ENCODE results near the gene RIPK3. TPM values are rescaled to one million over a fixed set of nuclear protein-coding genes. Genes with fewer than 3 reads are reported as not detected.

The RIPK3 gene
- total RNA-seq, 4 donors from 2014 or later: 9.0 to 18.0 (median 13.2) TPM

- no peak for TF ChIP-seq CTCF (IDR thresholded peaks at IDR 0.05)
- no peak for ATAC-seq (ENCODE audit: low FRiP score)
- DNase-seq (ENCODE audit: low spot score): no peak
Measured at GRCh38 chr14:24309538-24310264, 30.1 kb downstream of the RIPK3 start, which contains the start of gene LTB4R2. Gene LTB4R2, plus strand, starts transcription at chr14:24310140. Its CDS starts 525 bp downstream, at chr14:24310665.

DNA sequence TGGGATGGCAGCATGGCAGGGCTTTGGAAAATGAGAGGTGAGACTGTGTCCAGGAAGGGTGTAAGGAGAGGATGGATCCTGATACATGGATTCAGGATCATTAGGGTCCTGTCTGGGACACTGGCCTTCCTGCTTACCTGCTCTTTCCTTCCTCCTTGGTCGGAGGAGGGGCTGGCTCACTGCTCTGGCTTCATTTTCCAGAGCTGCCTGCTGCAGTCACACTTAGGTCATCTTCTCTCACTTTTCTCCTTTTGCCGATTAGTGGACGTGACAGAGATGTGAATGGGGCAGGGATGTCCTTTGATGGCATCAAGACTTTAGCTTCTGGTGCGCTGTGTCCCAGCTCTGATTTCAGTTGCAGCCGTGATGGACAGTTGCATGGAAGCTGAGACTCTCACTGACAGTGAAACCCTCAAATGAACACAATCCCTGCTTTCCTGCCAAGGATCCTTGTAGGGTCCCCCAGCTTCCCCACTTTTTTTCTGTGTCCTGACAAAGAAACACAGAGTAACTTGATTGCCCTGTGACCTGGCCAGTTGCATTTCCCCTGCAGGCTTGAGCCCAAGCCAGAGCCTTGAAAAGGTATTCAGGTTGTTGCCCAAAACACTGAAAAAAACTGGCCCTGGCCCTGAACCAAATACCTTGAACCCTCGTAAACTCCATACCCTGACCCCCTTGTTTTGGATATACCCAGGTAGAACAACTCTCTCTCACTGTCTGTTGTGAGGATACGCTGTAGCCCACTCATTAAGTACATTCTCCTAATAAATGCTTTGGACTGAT lies 31.3 kb downstream of the RIPK3 start:
- ATAC-seq (ENCODE audit: low FRiP score): no peak
- no peak for DNase-seq (ENCODE audit: low spot score)
- no peak for TF ChIP-seq CTCF (IDR thresholded peaks at IDR 0.05)

DNA sequence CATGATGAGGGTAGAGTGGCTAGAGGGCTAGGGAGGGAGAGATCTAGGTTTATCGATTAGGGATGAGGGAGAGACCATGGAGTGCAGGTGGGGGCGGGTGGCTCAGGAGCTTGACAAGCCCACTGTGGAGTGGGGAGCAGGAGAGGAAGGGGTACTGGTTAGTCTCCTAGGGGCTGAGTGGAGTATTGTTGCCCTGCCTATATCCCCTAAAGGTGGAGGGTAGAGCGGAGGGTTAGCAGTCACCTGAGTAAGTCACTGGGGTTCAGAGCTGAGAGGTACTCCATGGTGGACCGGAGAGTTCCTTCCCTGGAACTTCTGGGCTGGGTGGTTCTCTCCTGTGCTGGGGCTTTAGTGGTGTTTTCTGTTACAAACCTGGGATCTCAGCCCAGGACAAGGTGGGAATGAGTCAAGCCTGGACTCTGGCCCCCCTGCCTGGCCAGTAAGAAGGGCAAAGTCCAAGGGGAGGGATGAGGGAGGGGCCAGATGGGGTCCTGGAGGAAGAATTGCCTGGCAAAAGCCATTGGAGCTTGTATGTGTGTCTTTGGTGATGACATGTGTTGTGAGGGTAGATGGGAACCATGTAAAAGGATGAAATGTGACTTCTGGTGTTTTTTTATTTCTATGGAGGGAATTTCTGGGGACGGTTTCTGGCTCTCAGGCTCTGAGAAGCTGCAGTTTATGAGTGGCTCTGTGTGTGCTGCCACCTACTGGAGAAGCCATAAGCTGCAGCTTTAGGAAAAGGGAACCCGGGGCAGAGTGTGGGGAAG lies 32.0 kb downstream of the RIPK3 start, which contains the start of gene CIDEB:
Gene CIDEB, minus strand, starts transcription at position 403 of the 767 bp plus-strand sequence. Its CDS starts 119 bp downstream, at position 284.
- peak in 1 of 3 donors; percentile 19 for TF ChIP-seq CTCF (IDR thresholded peaks at IDR 0.05)
- peak; percentile 33 for ATAC-seq (ENCODE audit: low FRiP score)
- peak; percentile 60 for DNase-seq (ENCODE audit: low spot score)

- no peak for TF ChIP-seq CTCF (IDR thresholded peaks at IDR 0.05)
- DNase-seq (ENCODE audit: low spot score): no peak
- ATAC-seq (ENCODE audit: low FRiP score): no peak
Measured at GRCh38 chr14:24307156-24307574, 32.6 kb downstream of the RIPK3 start.

DNA sequence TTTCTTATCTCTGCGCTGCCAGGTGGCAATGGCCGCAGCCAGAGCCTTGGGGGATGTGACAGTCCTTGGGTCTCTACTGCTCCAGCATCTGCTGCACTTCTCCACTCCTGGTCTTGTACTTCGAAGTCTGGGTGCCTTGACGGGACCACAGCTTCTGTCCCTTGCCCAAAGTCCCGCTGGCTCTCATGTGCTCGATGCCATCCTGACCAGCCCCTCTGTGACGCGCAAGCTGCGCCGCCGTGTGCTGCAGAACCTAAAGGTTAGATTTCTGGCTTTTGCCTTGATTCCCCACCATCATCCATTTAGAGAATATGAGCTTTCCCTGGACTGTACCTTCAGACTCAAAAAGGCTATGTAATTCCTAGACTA lies 35.8 kb downstream of the RIPK3 start:
- ATAC-seq (ENCODE audit: low FRiP score) (no peak), DNase-seq (ENCODE audit: low spot score) (no peak)
- TF ChIP-seq CTCF (IDR thresholded peaks at IDR 0.05): no peak

- no peak for ATAC-seq (ENCODE audit: low FRiP score)
- no peak for DNase-seq (ENCODE audit: low spot score)
Measured at GRCh38 chr14:24300326-24300980, 39.3 kb downstream of the RIPK3 start.

More at GRCh38 chr14:24300326-24300980, 39.3 kb downstream of the RIPK3 start:
- TF ChIP-seq CTCF (IDR thresholded peaks at IDR 0.05): no peak

Data from omental fat pad (tissue), 4 donors.